ENCODE results near the gene BACH2. TPM values are rescaled to one million over a fixed set of nuclear protein-coding genes. Genes with fewer than 3 reads are reported as not detected.
A peak's percentile ranks its signal among the peaks of the same experiment; 100 is the strongest.

BACH2 gene
- total RNA-seq, 1 donor from 2014 or later, result 90.4 TPM

- TF ChIP-seq CTCF (IDR thresholded peaks at IDR 0.05), result no peak
- Mint-ChIP-seq H3K27ac (peak overlapping the region; percentile 54), H3K36me3 (ENCODE audit: low read depth) (peaks cover 74% of the 10 kb centered on the region), H3K27me3 (no peaks in the 10 kb centered on the region), H3K4me3 (no peak overlapping the region), H3K4me1 (peaks cover 18% of the 10 kb centered on the region), H3K9me3 (no peaks in the 10 kb centered on the region)
- ATAC-seq (ENCODE audit: low read depth), result no peak
- DNase-seq, result no peak
- POLR2A ChIA-PET, result no interaction called here
- CTCF ChIA-PET, result no interaction called here
- intact Hi-C loops (cut with micrococcal nuclease), result no loop called here
Measured at GRCh38 chr6:89963391-89963790, 333.3 kb downstream of the BACH2 start.

- TF ChIP-seq CTCF (IDR thresholded peaks at IDR 0.05), result no peak
- DNase-seq (no peak), ATAC-seq (ENCODE audit: low read depth) (no peak)
- intact Hi-C loops (cut with micrococcal nuclease), result no loop called here
- peaks cover 70% of the 10 kb centered on the region for H3K36me3 Mint-ChIP-seq (ENCODE audit: low read depth)
- ChIA-PET POLR2A (no interaction called here), CTCF (no interaction called here)
- peak overlapping the region; percentile 46 for H3K27ac Mint-ChIP-seq
- H3K27me3 Mint-ChIP-seq, result no peaks in the 10 kb centered on the region
- no peak overlapping the region for H3K4me3 Mint-ChIP-seq
- no peaks in the 10 kb centered on the region for H3K9me3 Mint-ChIP-seq
- H3K4me1 Mint-ChIP-seq, result peaks cover 10% of the 10 kb centered on the region
Measured at GRCh38 chr6:89961481-89961880, 335.2 kb downstream of the BACH2 start.

GRCh38 chr6:89959883-89960282, 336.8 kb downstream of the BACH2 start:
- Mint-ChIP-seq H3K4me3 (no peak overlapping the region), H3K9me3 (no peaks in the 10 kb centered on the region), H3K4me1 (peaks cover 19% of the 10 kb centered on the region), H3K27me3 (no peaks in the 10 kb centered on the region), H3K36me3 (ENCODE audit: low read depth) (peaks cover 76% of the 10 kb centered on the region), H3K27ac (peak overlapping the region; percentile 64)
- DNase-seq (no peak), ATAC-seq (ENCODE audit: low read depth) (no peak)
- TF ChIP-seq CTCF (IDR thresholded peaks at IDR 0.05), result no peak
- POLR2A ChIA-PET, result interaction anchor here (0.6 kb wide), 1 partner anchor 230 kb away, joined by 3 read pairs; no protein-coding TSS in a partner anchor
- intact Hi-C loops (cut with micrococcal nuclease), result no loop called here
- CTCF ChIA-PET, result interaction anchor here (1.0 kb wide), 1 partner anchor 519 kb away, joined by 4 read pairs; no protein-coding TSS in a partner anchor

GRCh38 chr6:89956182-89956581, 340.5 kb downstream of the BACH2 start:
- H3K4me1 Mint-ChIP-seq, result peaks cover 48% of the 10 kb centered on the region
- TF ChIP-seq CTCF (IDR thresholded peaks at IDR 0.05), result no peak
- no peak overlapping the region for H3K4me3 Mint-ChIP-seq
- no peaks in the 10 kb centered on the region for H3K27me3 Mint-ChIP-seq
- ATAC-seq (ENCODE audit: low read depth), result no peak
- CTCF ChIA-PET, result interaction anchor here (1.1 to 1.8 kb wide), 3 partner anchors 16 to 523 kb away, joined by 3 to 7 read pairs (median 4); no protein-coding TSS in a partner anchor
- H3K36me3 Mint-ChIP-seq (ENCODE audit: low read depth), result peaks cover 65% of the 10 kb centered on the region
- POLR2A ChIA-PET, result interaction anchor here (0.7 kb wide), 1 partner anchor 437 kb away, joined by 5 read pairs; no protein-coding TSS in a partner anchor
- DNase-seq, result no peak
- peak overlapping the region; percentile 16 for H3K27ac Mint-ChIP-seq
- intact Hi-C loops (cut with micrococcal nuclease), result no loop called here
- H3K9me3 Mint-ChIP-seq, result no peaks in the 10 kb centered on the region

- ChIA-PET CTCF (interaction anchor here (1.5 to 1.9 kb wide), 3 partner anchors 9 to 524 kb away, joined by 5 to 8 read pairs (median 7); no protein-coding TSS in a partner anchor), POLR2A (no interaction called here)
- Mint-ChIP-seq H3K36me3 (ENCODE audit: low read depth) (peaks cover 65% of the 10 kb centered on the region), H3K27me3 (no peaks in the 10 kb centered on the region), H3K9me3 (no peaks in the 10 kb centered on the region), H3K4me1 (peaks cover 48% of the 10 kb centered on the region), H3K4me3 (no peak overlapping the region), H3K27ac (peak overlapping the region; percentile 27)
- intact Hi-C loops (cut with micrococcal nuclease), result no loop called here
- no peak for DNase-seq
- no peak for ATAC-seq (ENCODE audit: low read depth)
- no peak for TF ChIP-seq CTCF (IDR thresholded peaks at IDR 0.05)
Measured at GRCh38 chr6:89955364-89955763, 341.3 kb downstream of the BACH2 start.
